Measurements from ENCODE around the gene SLC25A40. TPM values are rescaled to one million over a fixed set of nuclear protein-coding genes. Genes with fewer than 3 reads are reported as not detected.

SLC25A40 gene
- total RNA-seq, 1 donor: 11.6 TPM

DNA sequence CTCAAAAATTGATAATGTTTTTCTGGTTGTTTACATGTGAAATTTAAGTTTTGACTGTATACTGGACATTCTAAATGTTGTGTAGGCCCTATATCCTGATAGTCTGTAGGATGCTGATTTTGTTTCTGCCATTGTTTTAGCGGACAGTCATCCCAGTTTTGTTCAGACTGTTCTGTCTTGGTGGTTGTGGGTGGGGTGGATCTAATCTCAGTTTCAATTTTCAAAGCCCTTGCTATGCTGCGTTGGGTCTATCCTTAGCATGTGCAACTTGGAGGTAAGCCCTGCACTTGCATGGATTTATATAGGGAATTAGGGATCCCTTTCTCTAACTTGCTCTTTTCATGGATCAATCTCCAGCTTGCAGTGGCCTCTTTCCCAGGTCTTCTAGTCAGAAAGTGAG lies 19.2 kb upstream of the SLC25A40 start:
- TF ChIP-seq, protein P1, sequence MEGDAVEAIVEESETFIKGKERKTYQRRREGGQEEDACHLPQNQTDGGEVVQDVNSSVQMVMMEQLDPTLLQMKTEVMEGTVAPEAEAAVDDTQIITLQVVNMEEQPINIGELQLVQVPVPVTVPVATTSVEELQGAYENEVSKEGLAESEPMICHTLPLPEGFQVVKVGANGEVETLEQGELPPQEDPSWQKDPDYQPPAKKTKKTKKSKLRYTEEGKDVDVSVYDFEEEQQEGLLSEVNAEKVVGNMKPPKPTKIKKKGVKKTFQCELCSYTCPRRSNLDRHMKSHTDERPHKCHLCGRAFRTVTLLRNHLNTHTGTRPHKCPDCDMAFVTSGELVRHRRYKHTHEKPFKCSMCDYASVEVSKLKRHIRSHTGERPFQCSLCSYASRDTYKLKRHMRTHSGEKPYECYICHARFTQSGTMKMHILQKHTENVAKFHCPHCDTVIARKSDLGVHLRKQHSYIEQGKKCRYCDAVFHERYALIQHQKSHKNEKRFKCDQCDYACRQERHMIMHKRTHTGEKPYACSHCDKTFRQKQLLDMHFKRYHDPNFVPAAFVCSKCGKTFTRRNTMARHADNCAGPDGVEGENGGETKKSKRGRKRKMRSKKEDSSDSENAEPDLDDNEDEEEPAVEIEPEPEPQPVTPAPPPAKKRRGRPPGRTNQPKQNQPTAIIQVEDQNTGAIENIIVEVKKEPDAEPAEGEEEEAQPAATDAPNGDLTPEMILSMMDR (IDR thresholded peaks at IDR 0.05; ENCODE audit: extremely low read depth, low read depth, low read length): no peak
- Histone ChIP-seq H3K79me2 (ENCODE audit: insufficient read depth, low read length) (peaks cover 18% of the 10 kb centered on the region), H3K9me3 (ENCODE audit: low read depth, low read length) (no peaks in the 10 kb centered on the region), H3K4me2 (ENCODE audit: insufficient read depth, low read length) (no peak overlapping the region), H3K36me3 (ENCODE audit: insufficient read depth, low read length) (no peaks in the 10 kb centered on the region), H3K4me3 (ENCODE audit: insufficient read depth, low read length) (no peak overlapping the region), H3K4me1 (ENCODE audit: insufficient read depth, low read length) (no peaks in the 10 kb centered on the region), H3K27me3 (ENCODE audit: insufficient read depth, low read length) (no peaks in the 10 kb centered on the region), H4K20me1 (ENCODE audit: insufficient read depth, low read length) (no peaks in the 10 kb centered on the region), H3K27ac (ENCODE audit: low read depth, low read length) (no peak overlapping the region), H2AFZ (ENCODE audit: low read length) (peak overlapping the region; percentile 33)
- DNase-seq (ENCODE audit: insufficient read length, low spot score, missing footprints): no peak

- Histone ChIP-seq H3K27me3 (ENCODE audit: insufficient read depth, low read length) (no peaks in the 10 kb centered on the region), H3K4me1 (ENCODE audit: insufficient read depth, low read length) (no peaks in the 10 kb centered on the region), H3K4me2 (ENCODE audit: insufficient read depth, low read length) (no peak overlapping the region), H3K27ac (ENCODE audit: low read depth, low read length) (no peak overlapping the region), H3K79me2 (ENCODE audit: insufficient read depth, low read length) (peaks cover 26% of the 10 kb centered on the region), H3K4me3 (ENCODE audit: insufficient read depth, low read length) (no peak overlapping the region), H4K20me1 (ENCODE audit: insufficient read depth, low read length) (no peaks in the 10 kb centered on the region), H2AFZ (ENCODE audit: low read length) (no peak overlapping the region), H3K9me3 (ENCODE audit: low read depth, low read length) (no peaks in the 10 kb centered on the region), H3K36me3 (ENCODE audit: insufficient read depth, low read length) (no peaks in the 10 kb centered on the region)
- TF ChIP-seq, protein P1 (IDR thresholded peaks at IDR 0.05; ENCODE audit: extremely low read depth, low read depth, low read length): peak; percentile 42
- DNase-seq (ENCODE audit: insufficient read length, low spot score, missing footprints): no peak
These were observed 10.7 kb upstream of the SLC25A40 start for GRCh38 chr7:87886875-87887274.

GRCh38 chr7:87885018-87885417 lies 8.9 kb upstream of the SLC25A40 start:
- peaks cover 38% of the 10 kb centered on the region for H3K79me2 ChIP-seq (ENCODE audit: insufficient read depth, low read length)
- no peaks in the 10 kb centered on the region for H4K20me1 ChIP-seq (ENCODE audit: insufficient read depth, low read length)
- no peak overlapping the region for H3K4me2 ChIP-seq (ENCODE audit: insufficient read depth, low read length)
- H3K4me1 ChIP-seq (ENCODE audit: insufficient read depth, low read length): no peaks in the 10 kb centered on the region
- H3K27me3 ChIP-seq (ENCODE audit: insufficient read depth, low read length): no peaks in the 10 kb centered on the region
- H3K27ac ChIP-seq (ENCODE audit: low read depth, low read length): no peak overlapping the region
- no peak for DNase-seq (ENCODE audit: insufficient read length, low spot score, missing footprints)
- no peak overlapping the region for H3K4me3 ChIP-seq (ENCODE audit: insufficient read depth, low read length)
- no peaks in the 10 kb centered on the region for H3K9me3 ChIP-seq (ENCODE audit: low read depth, low read length)
- peaks cover 10% of the 10 kb centered on the region for H3K36me3 ChIP-seq (ENCODE audit: insufficient read depth, low read length)
- TF ChIP-seq, protein P1 (IDR thresholded peaks at IDR 0.05; ENCODE audit: extremely low read depth, low read depth, low read length): no peak
- H2AFZ ChIP-seq (ENCODE audit: low read length): peak overlapping the region; percentile 0

- H3K4me3 ChIP-seq (ENCODE audit: insufficient read depth, low read length): no peak overlapping the region
- TF ChIP-seq, protein P1 (IDR thresholded peaks at IDR 0.05; ENCODE audit: extremely low read depth, low read depth, low read length): no peak
- DNase-seq (ENCODE audit: insufficient read length, low spot score, missing footprints): no peak
- no peak overlapping the region for H3K27ac ChIP-seq (ENCODE audit: low read depth, low read length)
- peaks cover 10% of the 10 kb centered on the region for H3K36me3 ChIP-seq (ENCODE audit: insufficient read depth, low read length)
- H3K9me3 ChIP-seq (ENCODE audit: low read depth, low read length): no peaks in the 10 kb centered on the region
- H2AFZ ChIP-seq (ENCODE audit: low read length): no peak overlapping the region
- peaks cover 9% of the 10 kb centered on the region for H3K4me1 ChIP-seq (ENCODE audit: insufficient read depth, low read length)
- H3K79me2 ChIP-seq (ENCODE audit: insufficient read depth, low read length): peaks cover 65% of the 10 kb centered on the region
- H3K4me2 ChIP-seq (ENCODE audit: insufficient read depth, low read length): no peak overlapping the region
- H3K27me3 ChIP-seq (ENCODE audit: insufficient read depth, low read length): no peaks in the 10 kb centered on the region
- H4K20me1 ChIP-seq (ENCODE audit: insufficient read depth, low read length): no peaks in the 10 kb centered on the region
These were observed 6.2 kb upstream of the SLC25A40 start for GRCh38 chr7:87882151-87882937.
